ENCODE data around the gene FAM120A.

The FAM120A gene

GRCh38 chr9:93572636-93573515 is 121.4 kb downstream of the FAM120A start:
- H3K36me3 ChIP-seq (ENCODE audit: control insufficient read depth, insufficient read depth, low read length), result no peaks in the 10 kb centered on the region

GRCh38 chr9:93573516-93573828 is 122.0 kb downstream of the FAM120A start:
- no peak overlapping the region for H3K27ac ChIP-seq (ENCODE audit: insufficient read depth, low read length, poor library complexity, severe bottlenecking)
- no peaks in the 10 kb centered on the region for H3K9me3 ChIP-seq (ENCODE audit: control insufficient read depth, low read length)
- DNase-seq, result no peak
- no peak overlapping the region for H3K4me3 ChIP-seq (ENCODE audit: insufficient read depth, low read depth, low read length, poor library complexity, severe bottlenecking)
- no peaks in the 10 kb centered on the region for H3K36me3 ChIP-seq (ENCODE audit: control insufficient read depth, insufficient read depth, low read length)
- H3K4me1 ChIP-seq (ENCODE audit: control insufficient read depth, insufficient read depth, low read length, poor library complexity, severe bottlenecking), result peaks cover 22% of the 10 kb centered on the region
- no peaks in the 10 kb centered on the region for H3K27me3 ChIP-seq (replicated peaks; ENCODE audit: control insufficient read depth, insufficient read depth, low read length, poor library complexity, severe bottlenecking)

More at GRCh38 chr9:93572636-93573515, 121.4 kb downstream of the FAM120A start:
- Histone ChIP-seq H3K4me3 (ENCODE audit: insufficient read depth, low read depth, low read length, poor library complexity, severe bottlenecking) (no peak overlapping the region), H3K27me3 (replicated peaks; ENCODE audit: control insufficient read depth, insufficient read depth, low read length, poor library complexity, severe bottlenecking) (no peaks in the 10 kb centered on the region), H3K4me1 (ENCODE audit: control insufficient read depth, insufficient read depth, low read length, poor library complexity, severe bottlenecking) (peaks cover 16% of the 10 kb centered on the region), H3K9me3 (ENCODE audit: control insufficient read depth, low read length) (no peaks in the 10 kb centered on the region), H3K27ac (ENCODE audit: insufficient read depth, low read length, poor library complexity, severe bottlenecking) (no peak overlapping the region)
- DNase-seq, result no peak

- peaks cover 23% of the 10 kb centered on the region for H3K4me1 ChIP-seq (ENCODE audit: control insufficient read depth, insufficient read depth, low read length, poor library complexity, severe bottlenecking)
- H3K27me3 ChIP-seq (replicated peaks; ENCODE audit: control insufficient read depth, insufficient read depth, low read length, poor library complexity, severe bottlenecking), result no peaks in the 10 kb centered on the region
- H3K36me3 ChIP-seq (ENCODE audit: control insufficient read depth, insufficient read depth, low read length), result no peaks in the 10 kb centered on the region
- no peak overlapping the region for H3K27ac ChIP-seq (ENCODE audit: insufficient read depth, low read length, poor library complexity, severe bottlenecking)
- no peaks in the 10 kb centered on the region for H3K9me3 ChIP-seq (ENCODE audit: control insufficient read depth, low read length)
- DNase-seq, result no peak
- no peak overlapping the region for H3K4me3 ChIP-seq (ENCODE audit: insufficient read depth, low read depth, low read length, poor library complexity, severe bottlenecking)
Observed at GRCh38 chr9:93574091-93574899, 122.8 kb downstream of the FAM120A start.

GRCh38 chr9:93574900-93575795 is 123.7 kb downstream of the FAM120A start:
- peaks cover 23% of the 10 kb centered on the region for H3K4me1 ChIP-seq (ENCODE audit: control insufficient read depth, insufficient read depth, low read length, poor library complexity, severe bottlenecking)
- peak overlapping the region; percentile 74 for H3K27ac ChIP-seq (ENCODE audit: insufficient read depth, low read length, poor library complexity, severe bottlenecking)
- DNase-seq, result no peak
- no peaks in the 10 kb centered on the region for H3K27me3 ChIP-seq (replicated peaks; ENCODE audit: control insufficient read depth, insufficient read depth, low read length, poor library complexity, severe bottlenecking)
- H3K9me3 ChIP-seq (ENCODE audit: control insufficient read depth, low read length), result no peaks in the 10 kb centered on the region
- no peaks in the 10 kb centered on the region for H3K36me3 ChIP-seq (ENCODE audit: control insufficient read depth, insufficient read depth, low read length)
- peak overlapping the region; percentile 82 for H3K4me3 ChIP-seq (ENCODE audit: insufficient read depth, low read depth, low read length, poor library complexity, severe bottlenecking)

- peaks cover 23% of the 10 kb centered on the region for H3K4me1 ChIP-seq (ENCODE audit: control insufficient read depth, insufficient read depth, low read length, poor library complexity, severe bottlenecking)
- H3K27me3 ChIP-seq (replicated peaks; ENCODE audit: control insufficient read depth, insufficient read depth, low read length, poor library complexity, severe bottlenecking), result no peaks in the 10 kb centered on the region
- no peaks in the 10 kb centered on the region for H3K9me3 ChIP-seq (ENCODE audit: control insufficient read depth, low read length)
- H3K27ac ChIP-seq (ENCODE audit: insufficient read depth, low read length, poor library complexity, severe bottlenecking), result peak overlapping the region; percentile 74
- peak overlapping the region; percentile 82 for H3K4me3 ChIP-seq (ENCODE audit: insufficient read depth, low read depth, low read length, poor library complexity, severe bottlenecking)
- DNase-seq, result peak; percentile 34 to 50 (median 38)
- no peaks in the 10 kb centered on the region for H3K36me3 ChIP-seq (ENCODE audit: control insufficient read depth, insufficient read depth, low read length)
Observed at GRCh38 chr9:93575796-93576257, 124.3 kb downstream of the FAM120A start.

GRCh38 chr9:93576258-93577077 is 125.0 kb downstream of the FAM120A start, which contains the start of gene PHF2:
Gene PHF2, plus strand, starts transcription at chr9:93576584. Its CDS starts 190 bp downstream, at chr9:93576774.
- DNase-seq, result peak in 1 of 3 donors; percentile 14
- peak within 1 kb of the TSS; percentile 74 for H3K27ac ChIP-seq (ENCODE audit: insufficient read depth, low read length, poor library complexity, severe bottlenecking)
- H3K4me1 ChIP-seq (ENCODE audit: control insufficient read depth, insufficient read depth, low read length, poor library complexity, severe bottlenecking), result peaks cover 23% of the 10 kb centered on the region

GRCh38 chr9:93577078-93577974 is 125.8 kb downstream of the FAM120A start:
- DNase-seq, result no peak
- peak overlapping the region; percentile 60 for H3K4me3 ChIP-seq (ENCODE audit: insufficient read depth, low read depth, low read length, poor library complexity, severe bottlenecking)
- H3K27ac ChIP-seq (ENCODE audit: insufficient read depth, low read length, poor library complexity, severe bottlenecking), result peak overlapping the region; percentile 6
- H3K4me1 ChIP-seq (ENCODE audit: control insufficient read depth, insufficient read depth, low read length, poor library complexity, severe bottlenecking), result peaks cover 23% of the 10 kb centered on the region
- no peaks in the 10 kb centered on the region for H3K9me3 ChIP-seq (ENCODE audit: control insufficient read depth, low read length)
- H3K36me3 ChIP-seq (ENCODE audit: control insufficient read depth, insufficient read depth, low read length), result no peaks in the 10 kb centered on the region
- no peaks in the 10 kb centered on the region for H3K27me3 ChIP-seq (replicated peaks; ENCODE audit: control insufficient read depth, insufficient read depth, low read length, poor library complexity, severe bottlenecking)

More at GRCh38 chr9:93576258-93577077, 125.0 kb downstream of the FAM120A start, which contains the start of gene PHF2:
- Histone ChIP-seq H3K36me3 (ENCODE audit: control insufficient read depth, insufficient read depth, low read length) (no peaks in the 10 kb centered on the region), H3K27me3 (replicated peaks; ENCODE audit: control insufficient read depth, insufficient read depth, low read length, poor library complexity, severe bottlenecking) (no peaks in the 10 kb centered on the region), H3K4me3 (ENCODE audit: insufficient read depth, low read depth, low read length, poor library complexity, severe bottlenecking) (peak within 1 kb of the TSS; percentile 82), H3K9me3 (ENCODE audit: control insufficient read depth, low read length) (no peaks in the 10 kb centered on the region)

GRCh38 chr9:93577975-93578682 is 126.6 kb downstream of the FAM120A start:
- no peak for DNase-seq
- H3K36me3 ChIP-seq (ENCODE audit: control insufficient read depth, insufficient read depth, low read length), result no peaks in the 10 kb centered on the region
- H3K27ac ChIP-seq (ENCODE audit: insufficient read depth, low read length, poor library complexity, severe bottlenecking), result peak overlapping the region; percentile 6
- H3K4me1 ChIP-seq (ENCODE audit: control insufficient read depth, insufficient read depth, low read length, poor library complexity, severe bottlenecking), result peaks cover 23% of the 10 kb centered on the region
- H3K4me3 ChIP-seq (ENCODE audit: insufficient read depth, low read depth, low read length, poor library complexity, severe bottlenecking), result peak overlapping the region; percentile 9
- no peaks in the 10 kb centered on the region for H3K27me3 ChIP-seq (replicated peaks; ENCODE audit: control insufficient read depth, insufficient read depth, low read length, poor library complexity, severe bottlenecking)
- no peaks in the 10 kb centered on the region for H3K9me3 ChIP-seq (ENCODE audit: control insufficient read depth, low read length)
